LNCaP clone FGC (cell line): ENCODE measurements around the gene TERF2IP.

Source experiments
- DNase-seq: peaks from one replicate; pipeline ENCODE4 v3.0.0-alpha.2; 2011; ENCODE audit warnings: low read depth
- H3K4me3 ChIP-seq: 2 replicates; pipeline ENCODE4 v1.5.1; 2011; ENCODE audit warnings: mild to moderate bottlenecking, low read depth, low read length, control low read depth
- CTCF ChIP-seq: IDR thresholded peaks from 2 replicates; pipeline ENCODE4 v1.5.1; 2012; ENCODE audit warnings: mild to moderate bottlenecking; ENCODE audit not compliant: control insufficient read depth, insufficient read depth; ENCODE audit errors: extremely low read depth

TERF2IP gene

DNA sequence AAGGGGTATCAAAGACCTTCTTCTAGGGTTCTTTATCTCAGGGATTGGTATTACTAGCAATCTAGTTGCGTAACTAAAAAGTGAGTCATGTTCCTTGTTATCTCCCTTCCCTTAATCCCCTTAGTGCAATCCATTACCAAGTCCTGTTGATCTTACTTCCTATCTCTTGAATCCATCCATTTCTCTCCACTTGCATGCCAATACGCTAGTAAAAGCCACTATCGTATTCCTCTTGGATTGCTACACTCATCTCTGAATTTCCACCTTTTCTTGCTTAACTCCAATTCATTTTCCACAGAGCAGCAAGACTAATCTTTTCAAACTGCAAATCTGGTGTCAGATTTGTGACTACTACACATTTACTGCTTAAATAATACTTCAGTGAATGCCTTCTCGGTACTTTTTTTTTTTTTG is 22.6 kb upstream of the TERF2IP start:
- TF ChIP-seq CTCF: no peak
- H3K4me3 ChIP-seq: no peak overlapping the region
- DNase-seq: no peak

- DNase-seq: no peak
- no peak for TF ChIP-seq CTCF
- no peak overlapping the region for H3K4me3 ChIP-seq
Observed at GRCh38 chr16:75626806-75627205, 20.8 kb upstream of the TERF2IP start.

DNA sequence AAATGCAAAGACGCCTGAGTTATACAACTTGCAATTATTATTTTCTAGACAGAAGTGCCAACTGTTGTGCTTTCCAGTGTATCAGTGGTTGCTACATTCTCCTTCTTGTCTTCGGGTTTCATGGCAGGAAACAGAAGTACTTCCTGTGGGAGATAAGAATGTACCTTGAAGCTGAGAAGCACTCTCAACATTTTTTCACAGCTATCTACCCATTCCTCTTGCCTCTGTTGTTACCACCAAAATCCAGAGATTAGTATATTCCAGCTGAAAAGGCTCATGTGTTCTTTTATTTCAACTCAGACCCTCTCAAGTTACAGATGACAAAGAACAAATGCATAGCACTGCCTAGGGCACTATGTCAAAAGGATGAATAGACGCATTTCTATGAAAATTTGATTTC is 19.7 kb upstream of the TERF2IP start:
- no peak overlapping the region for H3K4me3 ChIP-seq
- no peak for TF ChIP-seq CTCF
- no peak for DNase-seq

DNA sequence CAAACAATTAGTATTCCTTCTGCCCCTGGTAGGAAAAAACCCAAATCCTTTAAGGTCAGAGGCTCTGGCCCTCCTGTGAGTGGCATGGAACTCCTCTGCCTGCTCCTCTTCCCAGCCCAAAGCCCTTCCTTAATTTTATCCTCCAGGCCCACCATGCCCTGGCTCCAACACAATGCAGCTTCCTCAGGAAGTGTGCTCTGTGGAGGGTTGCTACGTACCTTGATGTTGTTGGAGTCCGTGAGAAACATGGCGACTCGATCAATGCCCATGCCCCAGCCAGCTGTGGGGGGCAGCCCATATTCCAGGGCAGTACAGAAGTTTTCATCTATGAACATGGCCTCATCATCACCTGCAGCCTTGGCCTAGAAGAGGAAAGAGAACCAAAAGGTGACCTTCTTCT is 19.2 kb upstream of the TERF2IP start:
- no peak for DNase-seq
- TF ChIP-seq CTCF: no peak
- no peak overlapping the region for H3K4me3 ChIP-seq

- no peak for TF ChIP-seq CTCF
- DNase-seq: no peak
- H3K4me3 ChIP-seq: no peak overlapping the region
Observed at GRCh38 chr16:75629132-75629531, 18.4 kb upstream of the TERF2IP start.

DNA sequence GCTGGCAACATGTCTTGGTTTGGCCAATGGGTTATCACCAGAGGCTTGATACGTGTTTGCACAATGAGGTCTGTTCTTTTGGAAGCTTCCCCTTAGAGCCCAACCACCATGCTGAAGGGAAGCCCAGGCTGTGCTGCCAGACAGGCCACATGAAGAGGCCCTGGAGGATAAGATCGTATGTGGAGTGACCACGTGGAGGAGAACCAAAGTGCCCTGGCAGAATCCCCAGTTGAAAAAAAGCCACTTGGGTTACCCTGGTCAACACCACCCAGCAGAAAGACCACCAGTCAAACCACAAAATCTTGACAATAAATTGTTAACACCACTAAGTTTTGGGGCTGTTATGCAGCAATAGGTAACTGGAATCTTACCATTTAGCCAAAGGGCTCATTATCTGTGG is 17.5 kb upstream of the TERF2IP start:
- DNase-seq: no peak
- TF ChIP-seq CTCF: no peak
- H3K4me3 ChIP-seq: no peak overlapping the region

- H3K4me3 ChIP-seq: no peak overlapping the region
- no peak for DNase-seq
- no peak for TF ChIP-seq CTCF
Observed at GRCh38 chr16:75632857-75633256, 14.7 kb upstream of the TERF2IP start.
